Neural progenitor cell (in vitro differentiated cells): ENCODE data around the gene IL25. TPM values are rescaled to one million over a fixed set of nuclear protein-coding genes. Genes with fewer than 3 reads are reported as not detected.

Source experiments
- DNase-seq: peaks from one replicate; pipeline ENCODE4 v3.0.0-alpha.2; 2016; ENCODE audit warnings: low spot score
- H2AFZ ChIP-seq: fragments of 200-600 bp; sonication (generic); replicated peaks from 2 replicates; pipeline ENCODE4 v1.6.1; 2016; ENCODE audit warnings: antibody characterized with exemption
- H3F3A ChIP-seq: fragments of 200-600 bp; sonication (generic); 2 replicates; pipeline ENCODE4 v1.6.1; 2016; ENCODE audit warnings: antibody characterized with exemption, low read depth
- H3K27ac ChIP-seq: fragments of 200-600 bp; sonication (generic); 2 replicates; pipeline ENCODE4 v1.5.1; 2016; ENCODE audit warnings: mild to moderate bottlenecking
- H3K27me3 ChIP-seq: fragments of 200-600 bp; sonication (generic); 2 replicates; pipeline ENCODE4 v1.6.1; 2016; ENCODE audit warnings: mild to moderate bottlenecking, moderate library complexity
- H3K36me3 ChIP-seq: fragments of 200-600 bp; sonication (generic); 2 replicates; pipeline ENCODE4 v1.5.1; 2016
- H3K4me1 ChIP-seq: fragments of 200-600 bp; sonication (generic); 2 replicates; pipeline ENCODE4 v1.6.1; 2016; ENCODE audit warnings: mixed run types
- H3K4me2 ChIP-seq: fragments of 200-600 bp; sonication (generic); 2 replicates; pipeline ENCODE4 v1.6.1; 2016
- H3K4me3 ChIP-seq: fragments of 200-600 bp; sonication (generic); 2 replicates; pipeline ENCODE4 v1.5.1; 2016
- H3K79me2 ChIP-seq: fragments of 200-600 bp; sonication (generic); 2 replicates; pipeline ENCODE4 v1.6.1; 2016; ENCODE audit warnings: low read depth
- H3K9ac ChIP-seq: fragments of 200-600 bp; sonication (generic); 2 replicates; pipeline ENCODE4 v1.6.1; 2016
- H3K9me3 ChIP-seq: fragments of 200-600 bp; sonication (generic); 2 replicates; pipeline ENCODE4 v1.5.1; 2016; ENCODE audit warnings: low read depth
- H4K20me1 ChIP-seq: fragments of 200-600 bp; sonication (generic); 2 replicates; pipeline ENCODE4 v1.6.1; 2016; ENCODE audit warnings: low read depth
- H3K27ac Mint-ChIP-seq: 3 replicates; pipeline ENCODE4 v1.8.0; 2021; ENCODE audit warnings: mixed read lengths
- H3K27me3 Mint-ChIP-seq: 2 replicates; pipeline ENCODE4 v1.8.0; 2022; ENCODE audit warnings: low read depth, mild to moderate bottlenecking, inconsistent platforms, moderate library complexity, mixed read lengths; ENCODE audit not compliant: insufficient read depth
- H3K36me3 Mint-ChIP-seq: 3 replicates; pipeline ENCODE4 v1.8.0; 2021; ENCODE audit warnings: mixed read lengths
- H3K4me1 Mint-ChIP-seq: 3 replicates; pipeline ENCODE4 v1.8.0; 2021; ENCODE audit warnings: mixed read lengths
- H3K4me3 Mint-ChIP-seq: 3 replicates; pipeline ENCODE4 v1.8.0; 2021; ENCODE audit warnings: mild to moderate bottlenecking, moderate library complexity, mixed read lengths
- H3K9me3 Mint-ChIP-seq: 3 replicates; pipeline ENCODE4 v1.8.0; 2020; ENCODE audit warnings: mixed read lengths
- EZH2 ChIP-seq: fragments of 200-600 bp; sonication (generic); IDR thresholded peaks from 2 replicates; pipeline ENCODE4 v1.6.1; 2017; ENCODE audit warnings: antibody characterized with exemption, mild to moderate bottlenecking, moderate library complexity
- EZH2phosphoT487 ChIP-seq: fragments of 200-600 bp; sonication (generic); IDR thresholded peaks from 2 replicates; pipeline ENCODE4 v1.6.1; 2017; ENCODE audit warnings: antibody characterized with exemption
- total RNA-seq: library from RNA; depleted of rRNA; stranded (reverse); fragments of >200 nt; gene quantifications from 2 replicates; pipeline ENCODE4 v1.2.3, GENCODE V29; 2015; ENCODE audit warnings: low replicate concordance
- TF ChIP-seq, protein P1 (sequence below): fragments of 200-600 bp; sonication (generic); IDR thresholded peaks from 2 replicates; pipeline ENCODE4 v1.5.1; 2017; ENCODE audit warnings: antibody characterized with exemption, mild to moderate bottlenecking

The IL25 gene
- total RNA-seq, 1 donor from 2014 or later = not detected

DNA sequence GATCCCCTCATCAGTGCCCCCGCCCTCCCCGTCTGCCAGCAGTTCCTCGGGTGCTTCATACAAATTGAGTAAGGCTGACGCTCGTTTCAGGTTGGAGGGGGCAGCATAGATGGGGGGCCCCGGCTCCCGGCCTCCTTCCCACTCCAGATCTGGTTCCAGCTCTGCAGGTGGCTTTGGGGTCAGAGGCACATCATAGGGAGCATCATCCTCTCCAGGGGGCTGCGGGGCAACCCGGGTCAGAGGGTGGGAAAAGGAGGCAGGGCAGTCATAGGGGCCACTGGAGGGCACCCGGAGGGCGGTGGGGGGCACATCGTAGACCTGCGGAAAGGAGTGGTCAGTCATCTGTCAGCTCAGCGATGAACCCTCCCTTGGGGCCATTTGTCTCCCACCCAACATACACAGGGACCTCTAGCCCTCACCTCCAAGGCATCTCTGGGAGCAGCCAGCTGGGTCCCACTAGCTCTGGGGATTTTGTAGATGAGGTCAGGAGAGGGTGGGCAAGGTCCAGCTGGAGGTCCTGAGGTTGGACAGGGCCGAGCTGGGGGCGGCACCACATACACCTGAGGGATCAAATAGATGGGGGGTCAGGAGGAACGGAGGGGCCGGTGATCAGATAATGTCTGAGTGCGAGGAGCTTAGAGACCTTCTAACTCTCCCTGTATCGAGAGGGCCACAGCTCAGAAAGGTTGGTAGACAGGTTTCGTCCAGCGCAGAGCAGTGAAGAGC is 12.7 kb upstream of the IL25 start:
- Histone ChIP-seq H2AFZ (no peak overlapping the region), H3K4me2 (no peak overlapping the region), H4K20me1 (peaks cover 75% of the 10 kb centered on the region), H3K79me2 (peaks cover 41% of the 10 kb centered on the region), H3K4me1 (peaks cover 19% of the 10 kb centered on the region), H3K36me3 (peaks cover 3% of the 10 kb centered on the region), H3K27me3 (no peaks in the 10 kb centered on the region), H3F3A (peaks cover 73% of the 10 kb centered on the region), H3K4me3 (no peak overlapping the region), H3K9ac (no peak overlapping the region), H3K27ac (no peak overlapping the region), H3K9me3 (no peaks in the 10 kb centered on the region)
- no peak for DNase-seq
- TF ChIP-seq, protein P1, sequence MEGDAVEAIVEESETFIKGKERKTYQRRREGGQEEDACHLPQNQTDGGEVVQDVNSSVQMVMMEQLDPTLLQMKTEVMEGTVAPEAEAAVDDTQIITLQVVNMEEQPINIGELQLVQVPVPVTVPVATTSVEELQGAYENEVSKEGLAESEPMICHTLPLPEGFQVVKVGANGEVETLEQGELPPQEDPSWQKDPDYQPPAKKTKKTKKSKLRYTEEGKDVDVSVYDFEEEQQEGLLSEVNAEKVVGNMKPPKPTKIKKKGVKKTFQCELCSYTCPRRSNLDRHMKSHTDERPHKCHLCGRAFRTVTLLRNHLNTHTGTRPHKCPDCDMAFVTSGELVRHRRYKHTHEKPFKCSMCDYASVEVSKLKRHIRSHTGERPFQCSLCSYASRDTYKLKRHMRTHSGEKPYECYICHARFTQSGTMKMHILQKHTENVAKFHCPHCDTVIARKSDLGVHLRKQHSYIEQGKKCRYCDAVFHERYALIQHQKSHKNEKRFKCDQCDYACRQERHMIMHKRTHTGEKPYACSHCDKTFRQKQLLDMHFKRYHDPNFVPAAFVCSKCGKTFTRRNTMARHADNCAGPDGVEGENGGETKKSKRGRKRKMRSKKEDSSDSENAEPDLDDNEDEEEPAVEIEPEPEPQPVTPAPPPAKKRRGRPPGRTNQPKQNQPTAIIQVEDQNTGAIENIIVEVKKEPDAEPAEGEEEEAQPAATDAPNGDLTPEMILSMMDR = no peak
- TF ChIP-seq EZH2 (no peak), EZH2phosphoT487 (no peak)
- Mint-ChIP-seq H3K27me3 (peaks cover 8% of the 10 kb centered on the region), H3K4me1 (peaks cover 36% of the 10 kb centered on the region), H3K9me3 (no peaks in the 10 kb centered on the region), H3K4me3 (peak overlapping the region; percentile 18), H3K36me3 (peaks cover 29% of the 10 kb centered on the region), H3K27ac (peak overlapping the region; percentile 53)

DNA sequence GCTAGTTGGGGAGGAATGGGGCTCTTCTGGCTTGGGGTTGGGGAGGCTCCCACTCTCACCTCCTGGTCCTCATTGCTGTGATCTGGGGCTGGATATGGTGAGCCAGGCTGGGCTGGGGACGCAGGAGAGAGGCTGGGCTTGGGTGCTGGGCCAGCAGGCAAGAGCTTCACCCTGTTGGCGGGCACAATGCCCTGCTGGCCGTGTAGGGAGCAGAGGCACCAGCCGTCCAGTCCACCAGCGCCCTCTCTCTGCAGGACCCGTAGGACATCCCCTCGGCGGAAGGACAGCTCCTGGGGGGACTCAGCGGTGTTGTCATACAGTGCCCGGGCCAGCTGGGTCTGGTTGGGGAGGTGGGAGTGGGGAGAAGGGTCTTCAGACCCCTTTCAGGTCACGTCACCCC is 12.1 kb upstream of the IL25 start:
- peaks cover 69% of the 10 kb centered on the region for H3F3A ChIP-seq
- H3K36me3 ChIP-seq = peaks cover 3% of the 10 kb centered on the region
- H3K9me3 ChIP-seq = no peaks in the 10 kb centered on the region
- peaks cover 19% of the 10 kb centered on the region for H3K4me1 ChIP-seq
- no peak overlapping the region for H3K9ac ChIP-seq
- DNase-seq = peak; percentile 43
- H4K20me1 ChIP-seq = peaks cover 75% of the 10 kb centered on the region
- H3K36me3 Mint-ChIP-seq = peaks cover 25% of the 10 kb centered on the region
- no peak overlapping the region for H2AFZ ChIP-seq
- H3K27me3 Mint-ChIP-seq = peaks cover 9% of the 10 kb centered on the region
- H3K4me2 ChIP-seq = no peak overlapping the region
- TF ChIP-seq, protein P1 = peak; percentile 28
- TF ChIP-seq EZH2 = no peak
- no peak for TF ChIP-seq EZH2phosphoT487
- H3K4me1 Mint-ChIP-seq = peaks cover 36% of the 10 kb centered on the region
- peaks cover 47% of the 10 kb centered on the region for H3K79me2 ChIP-seq
- H3K27ac ChIP-seq = no peak overlapping the region
- H3K9me3 Mint-ChIP-seq = no peaks in the 10 kb centered on the region
- no peak overlapping the region for H3K27ac Mint-ChIP-seq
- no peak overlapping the region for H3K4me3 ChIP-seq
- H3K27me3 ChIP-seq = no peaks in the 10 kb centered on the region
- peak overlapping the region; percentile 18 for H3K4me3 Mint-ChIP-seq

DNA sequence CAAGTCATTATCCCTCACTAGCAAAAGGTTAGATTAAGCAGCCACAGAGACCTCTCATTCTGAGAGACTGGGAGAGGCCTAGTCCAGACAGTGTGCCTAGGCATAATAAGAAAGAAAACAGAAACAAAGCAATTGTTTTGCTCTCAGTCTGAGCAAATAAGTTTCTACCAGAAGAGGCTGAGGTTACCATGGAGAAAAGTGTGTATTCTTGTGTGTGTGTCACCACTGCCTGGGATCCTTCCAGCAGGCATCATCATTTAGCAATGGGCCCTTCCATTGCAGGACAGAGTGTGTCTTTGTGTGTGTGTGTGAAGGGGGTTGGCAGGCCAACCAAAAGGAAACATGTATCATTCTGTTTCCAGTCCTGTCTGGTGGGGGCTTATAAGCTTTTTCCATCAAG is 11.3 kb upstream of the IL25 start:
- no peaks in the 10 kb centered on the region for H3K27me3 ChIP-seq
- TF ChIP-seq EZH2 = no peak
- no peak for TF ChIP-seq EZH2phosphoT487
- TF ChIP-seq, protein P1 = no peak
- peaks cover 60% of the 10 kb centered on the region for H3F3A ChIP-seq
- H2AFZ ChIP-seq = no peak overlapping the region
- Mint-ChIP-seq H3K9me3 (no peaks in the 10 kb centered on the region), H3K36me3 (peaks cover 23% of the 10 kb centered on the region), H3K4me1 (peaks cover 36% of the 10 kb centered on the region), H3K27ac (no peak overlapping the region), H3K4me3 (no peak overlapping the region), H3K27me3 (peaks cover 9% of the 10 kb centered on the region)
- no peak overlapping the region for H3K4me3 ChIP-seq
- H3K36me3 ChIP-seq = peaks cover 3% of the 10 kb centered on the region
- peak overlapping the region; percentile 7 for H3K27ac ChIP-seq
- H3K9me3 ChIP-seq = no peaks in the 10 kb centered on the region
- H3K4me1 ChIP-seq = peaks cover 19% of the 10 kb centered on the region
- H3K79me2 ChIP-seq = peaks cover 52% of the 10 kb centered on the region
- no peak overlapping the region for H3K9ac ChIP-seq
- H3K4me2 ChIP-seq = peak overlapping the region; percentile 10
- no peak for DNase-seq
- H4K20me1 ChIP-seq = peaks cover 68% of the 10 kb centered on the region
